Occipital lobe (tissue), 2 donors: ENCODE results near the gene LACTB. TPM values are rescaled to one million over a fixed set of nuclear protein-coding genes. Genes with fewer than 3 reads are reported as not detected.

Experiments
- DNase-seq: peaks from one replicate; lab custom pipeline; 2025; lab: John Stamatoyannopoulos, UW
- total RNA-seq: library from RNA; depleted of rRNA; stranded (reverse); fragments of >200 nt; gene quantifications from one replicate; pipeline ENCODE4 v1.2.3, GENCODE V29; 2014

The LACTB gene
- total RNA-seq, 1 donor from 2014 or later, result 20.0 TPM

GRCh38 chr15:63122002-63122875 lies 578 bp downstream of the LACTB start:
- DNase-seq, result peak; percentile 75

GRCh38 chr15:63124506-63124905 lies 2.8 kb downstream of the LACTB start:
- no peak for DNase-seq

GRCh38 chr15:63126726-63127125 lies 5.1 kb downstream of the LACTB start:
- no peak for DNase-seq

GRCh38 chr15:63133786-63134185 lies 12.1 kb downstream of the LACTB start:
- DNase-seq, result no peak

GRCh38 chr15:63134245-63134985 lies 12.8 kb downstream of the LACTB start:
- DNase-seq, result no peak

GRCh38 chr15:63135281-63135680 lies 13.6 kb downstream of the LACTB start:
- DNase-seq, result no peak

GRCh38 chr15:63135804-63136203 lies 14.1 kb downstream of the LACTB start:
- no peak for DNase-seq

- no peak for DNase-seq
Observed at GRCh38 chr15:63136742-63137141, 15.1 kb downstream of the LACTB start.

GRCh38 chr15:63140936-63141335 lies 19.3 kb downstream of the LACTB start:
- DNase-seq, result no peak

GRCh38 chr15:63145426-63145825 lies 23.8 kb downstream of the LACTB start:
- no peak for DNase-seq

GRCh38 chr15:63146684-63147083 lies 25.0 kb downstream of the LACTB start:
- DNase-seq, result no peak

- no peak for DNase-seq
Observed at GRCh38 chr15:63151665-63152064, 30.0 kb downstream of the LACTB start.

- DNase-seq, result no peak
Observed at GRCh38 chr15:63155486-63155885, 33.8 kb downstream of the LACTB start.

GRCh38 chr15:63156086-63156710 lies 34.5 kb downstream of the LACTB start:
- no peak for DNase-seq

GRCh38 chr15:63156755-63157117 lies 35.1 kb downstream of the LACTB start:
- DNase-seq, result peak; percentile 48

- peak; percentile 89 for DNase-seq
Observed at GRCh38 chr15:63157118-63157843, 35.6 kb downstream of the LACTB start, which contains the start of gene RPS27L. TSS of gene RPS27L (minus strand) at chr15:63157477. CDS start at chr15:63157405, 72 bp downstream.

- DNase-seq, result peak; percentile 20
Observed at GRCh38 chr15:63157891-63158431, 36.3 kb downstream of the LACTB start.

- DNase-seq, result no peak
Observed at GRCh38 chr15:63160638-63161037, 39.0 kb downstream of the LACTB start.

GRCh38 chr15:63163217-63163616 lies 41.6 kb downstream of the LACTB start:
- DNase-seq, result no peak

GRCh38 chr15:63165166-63165859 lies 43.7 kb downstream of the LACTB start:
- DNase-seq, result no peak

GRCh38 chr15:63166219-63166618 lies 44.6 kb downstream of the LACTB start:
- DNase-seq, result no peak
